ENCODE measurements around the gene FOXL2.

FOXL2 gene

GRCh38 chr3:138945709-138946662 is 951 bp downstream of the FOXL2 start:
- no peak for DNase-seq (ENCODE audit: low spot score)

GRCh38 chr3:138944929-138945708 is 1.8 kb downstream of the FOXL2 start:
- DNase-seq (ENCODE audit: low spot score): no peak

- no peak for DNase-seq (ENCODE audit: low spot score)
Measured at GRCh38 chr3:138944654-138944928, 2.3 kb downstream of the FOXL2 start.

GRCh38 chr3:138943724-138944653 is 2.9 kb downstream of the FOXL2 start:
- DNase-seq (ENCODE audit: low spot score): no peak

- DNase-seq (ENCODE audit: low spot score): no peak
Measured at GRCh38 chr3:138942861-138943623, 3.9 kb downstream of the FOXL2 start.

- DNase-seq (ENCODE audit: low spot score): no peak
Measured at GRCh38 chr3:138942271-138942670, 4.7 kb downstream of the FOXL2 start.

GRCh38 chr3:138941259-138941885 is 5.6 kb downstream of the FOXL2 start:
- DNase-seq (ENCODE audit: low spot score): no peak

- DNase-seq (ENCODE audit: low spot score): no peak
Measured at GRCh38 chr3:138940446-138940845, 6.5 kb downstream of the FOXL2 start.

GRCh38 chr3:138939561-138940241 is 7.2 kb downstream of the FOXL2 start:
- no peak for DNase-seq (ENCODE audit: low spot score)

GRCh38 chr3:138938877-138939560 is 7.9 kb downstream of the FOXL2 start:
- no peak for DNase-seq (ENCODE audit: low spot score)

- no peak for DNase-seq (ENCODE audit: low spot score)
Measured at GRCh38 chr3:138938056-138938876, 8.7 kb downstream of the FOXL2 start.

- DNase-seq (ENCODE audit: low spot score): no peak
Measured at GRCh38 chr3:138937690-138938055, 9.3 kb downstream of the FOXL2 start.

- DNase-seq (ENCODE audit: low spot score): no peak
Measured at GRCh38 chr3:138936741-138937689, 9.9 kb downstream of the FOXL2 start.

GRCh38 chr3:138935863-138936740 is 10.8 kb downstream of the FOXL2 start:
- DNase-seq (ENCODE audit: low spot score): peak; percentile 69

- no peak for DNase-seq (ENCODE audit: low spot score)
Measured at GRCh38 chr3:138935505-138935862, 11.5 kb downstream of the FOXL2 start.

GRCh38 chr3:138933981-138934691 is 12.8 kb downstream of the FOXL2 start:
- DNase-seq (ENCODE audit: low spot score): no peak

Measured in CD4-positive, alpha-beta T cell treated with Interleukin-15 for 4 hours (primary cell).